H1 (cell line): ENCODE data around the gene ADAMTS9. TPM values are rescaled to one million over a fixed set of nuclear protein-coding genes. Genes with fewer than 3 reads are reported as not detected.
"Not testable (repeated sequence)": the region's sequence is repeated elsewhere in the genome, so short reads cannot be mapped to it uniquely, and the experiment has no call there.

Experiments
- CTCF ChIA-PET: fragments of 300-600 bp; sonication (Branson Sonifier 250); formaldehyde crosslinking; loops from one replicate; lab custom pipeline; 2021; ENCODE audit not compliant: partially characterized antibody; lab: Charles Lee
- POLR2A ChIA-PET: fragments of 300-600 bp; sonication (Branson Sonifier 250); formaldehyde crosslinking; loops from one replicate; lab custom pipeline; 2021; ENCODE audit warnings: inconsistent platforms; ENCODE audit not compliant: partially characterized antibody; lab: Charles Lee
- DNase-seq, 2 experiments: peaks; one replicate each; pipeline versions ENCODE4 v3.0.0 to v3.0.0-alpha.2; 2010 to 2022; ENCODE audit warnings: low spot score in 2 of 2, low read depth in 1 of 2, mixed read lengths in 1 of 2
- FAIRE-seq: peaks from 2 replicates; lab custom pipeline; 2011; peaks lifted over from hg19 to GRCh38; lab: Jason Lieb, UNC
- H2AFZ ChIP-seq: 2 replicates; pipeline ENCODE4 v1.8.1; 2012; ENCODE audit warnings: low read length, inconsistent platforms
- H2AK5ac ChIP-seq: 2 replicates; pipeline ENCODE4 v1.6.1; 2013; ENCODE audit warnings: low read depth, low read length
- H2BK120ac ChIP-seq: replicated peaks from 2 replicates; pipeline ENCODE3; 2013; ENCODE audit warnings: low read depth, low read length, inconsistent platforms
- H2BK12ac ChIP-seq: 2 replicates; pipeline ENCODE4 v1.6.1; 2013; ENCODE audit warnings: low read depth, low read length
- H2BK15ac ChIP-seq: 2 replicates; pipeline ENCODE4 v1.6.1; 2013; ENCODE audit warnings: low read length
- H2BK20ac ChIP-seq: 2 replicates; pipeline ENCODE4 v1.6.1; 2013; ENCODE audit warnings: low read length
- H2BK5ac ChIP-seq: 2 replicates; pipeline ENCODE4 v1.6.1; 2013; ENCODE audit warnings: low read depth, low read length
- H3K14ac ChIP-seq: 2 replicates; pipeline ENCODE4 v1.6.1; 2013; ENCODE audit warnings: inconsistent platforms; ENCODE audit not compliant: insufficient read length
- H3K18ac ChIP-seq: 2 replicates; pipeline ENCODE4 v1.6.1; 2013; ENCODE audit warnings: low read length; ENCODE audit errors: extremely low read depth
- H3K23ac ChIP-seq: 2 replicates; pipeline ENCODE4 v1.6.1; 2013; ENCODE audit warnings: inconsistent platforms; ENCODE audit not compliant: insufficient read length
- H3K23me2 ChIP-seq: 2 replicates; pipeline ENCODE4 v1.6.1; 2013; ENCODE audit warnings: low read depth, low read length
- H3K27ac ChIP-seq: 2 replicates; pipeline ENCODE4 v1.6.1; 2011; ENCODE audit warnings: low read depth, low read length, inconsistent platforms
- H3K27me3 ChIP-seq, 4 experiments: replicated peaks in 1 of 4; 1 replicate in 1 of 4; 2 replicates in 3 of 4; pipeline versions ENCODE4 v1.6.1 to v1.8.1; 2011 to 2013; ENCODE audit warnings: low read length in 3 of 4, mild to moderate bottlenecking in 3 of 4, inconsistent platforms in 2 of 4, mixed read lengths in 2 of 4, moderate library complexity in 1 of 4; ENCODE audit not compliant: control insufficient read depth in 3 of 4, insufficient read depth in 3 of 4; ENCODE audit errors: extremely low read depth in 1 of 4
- H3K36me3 ChIP-seq, 4 experiments: 2 replicates each; pipeline versions ENCODE4 v1.6.1 to v1.8.1; 2011 to 2013; ENCODE audit warnings: mild to moderate bottlenecking in 4 of 4, low read length in 3 of 4, moderate library complexity in 2 of 4, control low read depth in 1 of 4, inconsistent platforms in 1 of 4; ENCODE audit not compliant: insufficient read depth in 4 of 4, control insufficient read depth in 2 of 4
- H3K4ac ChIP-seq: replicated peaks from 2 replicates; pipeline ENCODE3; 2013; ENCODE audit warnings: low read length, low read depth, mixed read lengths, inconsistent platforms; ENCODE audit not compliant: insufficient read length
- H3K4me1 ChIP-seq, 4 experiments: replicated peaks in 1 of 4; 1 replicate in 1 of 4; 2 replicates in 3 of 4; pipeline versions ENCODE4 v1.6.1 to v1.8.1; 2011 to 2013; ENCODE audit warnings: low read length in 3 of 4, inconsistent platforms in 2 of 4, mixed read lengths in 1 of 4; ENCODE audit not compliant: insufficient read depth in 4 of 4, control insufficient read depth in 3 of 4
- H3K4me2 ChIP-seq, 2 experiments: 2 replicates each; pipeline versions ENCODE4 v1.6.1 to v1.8.1; 2011 to 2013; ENCODE audit warnings: low read depth in 2 of 2, low read length in 2 of 2, control low read depth in 1 of 2, inconsistent platforms in 1 of 2, mild to moderate bottlenecking in 1 of 2; ENCODE audit not compliant: insufficient read depth in 1 of 2
- H3K4me3 ChIP-seq, 4 experiments: fragments of 200-600, 300-600 bp in 1 of 4; sonication (generic), shearing (Covaris generic), sonication (Bioruptor Twin) in 1 of 4; 2 replicates each; pipeline versions ENCODE4 v1.5.1 to v1.8.1; 2011 to 2016; ENCODE audit warnings: low read length in 4 of 4, low read depth in 3 of 4, control low read depth in 2 of 4, inconsistent platforms in 2 of 4, mild to moderate bottlenecking in 2 of 4, mixed read lengths in 1 of 4, moderate library complexity in 1 of 4; ENCODE audit not compliant: insufficient read depth in 2 of 4; ENCODE audit errors: extremely low read depth in 1 of 4
- H3K56ac ChIP-seq: replicated peaks from 2 replicates; pipeline ENCODE3; 2013; ENCODE audit warnings: low read depth, mild to moderate bottlenecking, mixed read lengths, low read length, inconsistent platforms; ENCODE audit not compliant: insufficient read length
- H3K79me1 ChIP-seq: 2 replicates; pipeline ENCODE4 v1.6.1; 2013; ENCODE audit warnings: low read depth, low read length, control low read depth
- H3K79me2 ChIP-seq, 2 experiments: 2 replicates each; pipeline versions ENCODE4 v1.6.1 to v1.8.1; 2012 to 2013; ENCODE audit warnings: low read length in 2 of 2, mild to moderate bottlenecking in 2 of 2, inconsistent platforms in 1 of 2; ENCODE audit not compliant: insufficient read depth in 2 of 2, control insufficient read depth in 1 of 2
- H3K9ac ChIP-seq, 4 experiments: replicated peaks in 1 of 4; 1 replicate in 1 of 4; 2 replicates in 3 of 4; pipeline versions ENCODE4 v1.6.1 to v1.8.1; 2011 to 2013; ENCODE audit warnings: low read depth in 3 of 4, low read length in 3 of 4, control low read depth in 2 of 4, mild to moderate bottlenecking in 2 of 4, moderate library complexity in 2 of 4, inconsistent platforms in 1 of 4; ENCODE audit errors: extremely low read depth in 1 of 4
- H3K9me3 ChIP-seq, 2 experiments: 2 replicates each; pipeline versions ENCODE4 v1.6.1 to v1.8.1; 2012 to 2013; ENCODE audit warnings: mild to moderate bottlenecking in 2 of 2, moderate library complexity in 2 of 2, control low read depth in 1 of 2, inconsistent platforms in 1 of 2, low read depth in 1 of 2, low read length in 1 of 2, mixed read lengths in 1 of 2; ENCODE audit not compliant: insufficient read depth in 2 of 2
- H4K20me1 ChIP-seq, 2 experiments: replicated peaks in 1 of 2; 2 replicates each; pipeline versions ENCODE3 to v1.8.1; 2011 to 2013; ENCODE audit warnings: inconsistent platforms in 2 of 2, low read length in 2 of 2, mild to moderate bottlenecking in 1 of 2; ENCODE audit not compliant: insufficient read depth in 2 of 2, control insufficient read depth in 1 of 2
- H4K5ac ChIP-seq: 2 replicates; pipeline ENCODE4 v1.6.1; 2013; ENCODE audit warnings: low read length, low read depth, mixed read lengths, inconsistent platforms; ENCODE audit not compliant: insufficient read length
- H4K8ac ChIP-seq: 2 replicates; pipeline ENCODE4 v1.8.0; 2013; ENCODE audit warnings: mild to moderate bottlenecking, moderate library complexity, low read length, inconsistent platforms; ENCODE audit not compliant: insufficient read depth; ENCODE audit errors: extremely low read depth
- H4K91ac ChIP-seq: replicated peaks from 2 replicates; pipeline ENCODE3; 2013; ENCODE audit warnings: low read length, mixed read lengths, inconsistent platforms; ENCODE audit not compliant: insufficient read length
- WGBS, 2 experiments: shearing (Covaris generic) in 1 of 2; methylation state at CpG; one replicate each; pipeline versions ENCODE4 v1.1.6 to v1.1.7; 2013 to 2015; ENCODE audit warnings: low lambda C conversion rate in 2 of 2, mixed read lengths in 2 of 2, inconsistent platforms in 1 of 2, low coverage in 1 of 2, missing lambda C conversion rate in 1 of 2; ENCODE audit not compliant: insufficient replicate concordance in 2 of 2, insufficient coverage in 1 of 2, insufficient read length in 1 of 2; ENCODE audit errors: extremely low coverage in 1 of 2, missing lambda C conversion rate in 1 of 2; 5-methylcytosine and 5-hydroxymethylcytosine counted together
- polyA plus RNA-seq, 7 experiments: library from polyadenylated mRNA; depleted of rRNA in 3 of 7; stranded (reverse) in 5 of 7; unstranded in 2 of 7; fragments of >200 nt in 5 of 7; fragments of 200-250 nt in 2 of 7; gene quantifications; 1 replicate in 5 of 7; 2 replicates in 1 of 7; 4 replicates in 1 of 7; pipeline versions ENCODE4 v1.2.1 to v1.2.3, GENCODE V29; 2011 to 2013; ENCODE audit warnings: missing spikeins in 2 of 7, mixed read lengths in 2 of 7
- total RNA-seq: library from RNA; stranded (reverse); fragmentation: NEBNext Ultra II Directional; extraction: Animal tissue kit (Norgen Biotek cat#: 25700); gene quantifications from 2 replicates; pipeline ENCODE4 v1.2.1, GENCODE V29; 2021

The ADAMTS9 gene
- total and polyA plus RNA-seq, 2 of the 8 experiments (the other 6 are each of a cell fraction or from before 2014, with no cell fraction given): 0.20 to 0.41 TPM

GRCh38 chr3:64545239-64545638 is 142.6 kb downstream of the ADAMTS9 start:
- CTCF ChIA-PET, H2BK20ac ChIP-seq, H3K4me2 ChIP-seq, H3K27me3 ChIP-seq, FAIRE-seq, H3K79me2 ChIP-seq, H4K5ac ChIP-seq, H2BK5ac ChIP-seq, H3K4me3 ChIP-seq, H4K20me1 ChIP-seq, H3K23ac ChIP-seq, H4K91ac ChIP-seq, H2AK5ac ChIP-seq, H3K36me3 ChIP-seq, H2AFZ ChIP-seq, H3K4ac ChIP-seq, H3K56ac ChIP-seq, H3K14ac ChIP-seq, H3K27ac ChIP-seq, H3K23me2 ChIP-seq, H3K18ac ChIP-seq, POLR2A ChIA-PET, H2BK15ac ChIP-seq, H3K4me1 ChIP-seq, H3K9ac ChIP-seq, DNase-seq, H2BK12ac ChIP-seq, H4K8ac ChIP-seq, H3K9me3 ChIP-seq, H3K79me1 ChIP-seq, H2BK120ac ChIP-seq: not testable (repeated sequence)
- WGBS, 2 experiments: 90% methylated on average over 3 of the region's 3 CpGs; no CpG with 5 or more reads in 1 of the 2 experiments
